HEK293 (cell line): ENCODE data around the gene PGC.
A peak's percentile ranks its signal among the peaks of the same experiment; 100 is the strongest.

Experiments
- CTCF ChIA-PET: fragments of 350-600 bp; formaldehyde crosslinking; extraction: SDS; loops from one replicate; lab custom pipeline; 2021; ENCODE audit warnings: antibody characterized with exemption; lab: Yijun Ruan, JAX
- POLR2A ChIA-PET: fragments of 300-600 bp; formaldehyde crosslinking; extraction: SDS; loops from one replicate; lab custom pipeline; 2020; ENCODE audit warnings: antibody characterized with exemption, inconsistent platforms; lab: Yijun Ruan, JAX
- H3K27ac ChIP-seq: fragments of 200-500 bp; sonication (Bioruptor generic); 2 replicates; pipeline ENCODE4 v1.5.1; 2014; ENCODE audit warnings: low read depth, low read length, control low read depth, inconsistent platforms; ENCODE audit errors: extremely low read depth
- H3K36me3 ChIP-seq, 2 experiments: fragments of 200-500 bp in 1 of 2; sonication (Bioruptor generic) in 1 of 2; 1 replicate in 1 of 2; 2 replicates in 1 of 2; pipeline ENCODE4 v1.5.1; 2014 to 2017; ENCODE audit warnings: inconsistent platforms in 2 of 2, low read length in 2 of 2; ENCODE audit not compliant: control insufficient read depth in 2 of 2, insufficient read depth in 1 of 2
- H3K4me1 ChIP-seq: fragments of 200-500 bp; sonication (Bioruptor generic); 2 replicates; pipeline ENCODE4 v1.5.1; 2014; ENCODE audit warnings: mild to moderate bottlenecking, low read length, inconsistent platforms; ENCODE audit not compliant: control insufficient read depth, insufficient read depth
- H3K4me3 ChIP-seq: 2 replicates; pipeline ENCODE4 v1.5.1; 2011; ENCODE audit warnings: low read depth, mild to moderate bottlenecking, control low read depth, low read length, moderate library complexity
- H3K9me3 ChIP-seq: fragments of 200-500 bp; sonication (Bioruptor generic); 2 replicates; pipeline ENCODE4 v1.5.1; 2014; ENCODE audit warnings: low read depth, low read length, inconsistent platforms; ENCODE audit not compliant: control insufficient read depth, insufficient read depth
- AEBP2 ChIP-seq: fragments of 450-650 bp; formaldehyde crosslinking; IDR thresholded peaks from 2 replicates; pipeline ENCODE4 v1.5.1; 2016; ENCODE audit warnings: missing biosample characterization, missing genetic modification characterization, borderline replicate concordance
- EGR2 ChIP-seq: fragments of 450-650 bp; formaldehyde crosslinking; IDR thresholded peaks from 2 replicates; pipeline ENCODE4 v1.5.1; 2016; ENCODE audit warnings: low read depth, missing biosample characterization, missing genetic modification characterization
- FEZF1 ChIP-seq: fragments of 450-650 bp; formaldehyde crosslinking; IDR thresholded peaks from 2 replicates; pipeline ENCODE4 v1.5.1; 2016; ENCODE audit warnings: missing biosample characterization, missing genetic modification characterization
- OSR2 ChIP-seq: fragments of 450-650 bp; formaldehyde crosslinking; IDR thresholded peaks from 2 replicates; pipeline ENCODE4 v1.5.1; 2016; ENCODE audit warnings: missing biosample characterization, missing genetic modification characterization
- OVOL3 ChIP-seq: fragments of 450-650 bp; formaldehyde crosslinking; IDR thresholded peaks from 2 replicates; pipeline ENCODE4 v1.5.1; 2016; ENCODE audit warnings: missing biosample characterization, missing genetic modification characterization
- SCRT2 ChIP-seq: fragments of 450-650 bp; formaldehyde crosslinking; IDR thresholded peaks from 2 replicates; pipeline ENCODE4 v1.5.1; 2016; ENCODE audit warnings: missing biosample characterization, missing genetic modification characterization
- ZBTB20 ChIP-seq: fragments of 450-650 bp; formaldehyde crosslinking; IDR thresholded peaks from 2 replicates; pipeline ENCODE4 v1.5.1; 2016; ENCODE audit warnings: missing biosample characterization, missing genetic modification characterization
- ZNF114 ChIP-seq: fragments of 450-650 bp; formaldehyde crosslinking; IDR thresholded peaks from 2 replicates; pipeline ENCODE4 v1.5.0; 2017; ENCODE audit warnings: missing biosample characterization, missing genetic modification characterization
- ZNF169 ChIP-seq: fragments of 450-650 bp; formaldehyde crosslinking; IDR thresholded peaks from 2 replicates; pipeline ENCODE4 v1.5.1; 2016; ENCODE audit warnings: missing biosample characterization, missing genetic modification characterization
- ZNF2 ChIP-seq: fragments of 450-650 bp; formaldehyde crosslinking; IDR thresholded peaks from 2 replicates; pipeline ENCODE4 v1.5.1; 2016; ENCODE audit warnings: missing biosample characterization, missing genetic modification characterization
- ZNF202 ChIP-seq: fragments of 450-650 bp; formaldehyde crosslinking; IDR thresholded peaks from 2 replicates; pipeline ENCODE4 v1.5.1; 2016; ENCODE audit warnings: missing biosample characterization, missing genetic modification characterization, borderline replicate concordance
- ZNF274 ChIP-seq, 2 experiments: fragments of 200-500 bp in 1 of 2; fragments of 450-650 bp in 1 of 2; sonication (Bioruptor generic) in 1 of 2; formaldehyde crosslinking in 1 of 2; IDR thresholded peaks; 2 replicates each; pipeline versions ENCODE4 v1.5.1 to v1.6.1; 2014 to 2016; ENCODE audit warnings: borderline replicate concordance in 1 of 2, inconsistent platforms in 1 of 2, low read length in 1 of 2, missing biosample characterization in 1 of 2, missing genetic modification characterization in 1 of 2
- ZNF335 ChIP-seq: fragments of 450-650 bp; formaldehyde crosslinking; conservative IDR thresholded peaks from 2 replicates; pipeline ENCODE4 v1.5.1; 2016; ENCODE audit warnings: missing biosample characterization, missing genetic modification characterization
- ZNF433 ChIP-seq: fragments of 450-650 bp; formaldehyde crosslinking; IDR thresholded peaks from 2 replicates; pipeline ENCODE4 v1.5.1; 2016; ENCODE audit warnings: missing biosample characterization, missing genetic modification characterization, low read depth
- ZNF558 ChIP-seq: fragments of 450-650 bp; formaldehyde crosslinking; IDR thresholded peaks from 2 replicates; pipeline ENCODE4 v1.5.1; 2016; ENCODE audit warnings: missing biosample characterization, missing genetic modification characterization
- ZNF560 ChIP-seq: fragments of 450-650 bp; formaldehyde crosslinking; IDR thresholded peaks from 2 replicates; pipeline ENCODE4 v1.5.1; 2017; ENCODE audit warnings: missing biosample characterization, missing genetic modification characterization, borderline replicate concordance
- ZNF580 ChIP-seq: fragments of 450-650 bp; formaldehyde crosslinking; IDR thresholded peaks from 2 replicates; pipeline ENCODE4 v1.5.1; 2016; ENCODE audit warnings: missing biosample characterization, missing genetic modification characterization
- ZNF610 ChIP-seq: fragments of 450-650 bp; formaldehyde crosslinking; IDR thresholded peaks from 2 replicates; pipeline ENCODE4 v1.5.1; 2016; ENCODE audit warnings: missing biosample characterization, missing genetic modification characterization, borderline replicate concordance
- ZNF629 ChIP-seq: fragments of 450-650 bp; formaldehyde crosslinking; IDR thresholded peaks from 2 replicates; pipeline ENCODE4 v1.5.1; 2017; ENCODE audit warnings: missing biosample characterization, missing genetic modification characterization
- ZNF645 ChIP-seq: fragments of 450-650 bp; formaldehyde crosslinking; IDR thresholded peaks from 2 replicates; pipeline ENCODE4; 2016; ENCODE audit warnings: missing biosample characterization, missing genetic modification characterization
- ZNF768 ChIP-seq: fragments of 450-650 bp; formaldehyde crosslinking; IDR thresholded peaks from 2 replicates; pipeline ENCODE4 v1.5.1; 2018; ENCODE audit warnings: missing biosample characterization, mild to moderate bottlenecking, missing genetic modification characterization
- ZNF777 ChIP-seq: fragments of 450-650 bp; formaldehyde crosslinking; IDR thresholded peaks from 2 replicates; pipeline ENCODE4 v1.5.1; 2017; ENCODE audit warnings: missing biosample characterization, missing genetic modification characterization, borderline replicate concordance
- ZSCAN4 ChIP-seq: fragments of 450-650 bp; formaldehyde crosslinking; IDR thresholded peaks from 2 replicates; pipeline ENCODE4 v1.5.1; 2017; ENCODE audit warnings: missing biosample characterization, missing genetic modification characterization

PGC gene

GRCh38 chr6:41763470-41763869 lies 16.3 kb upstream of the PGC start (continued):
- no peak for TF ChIP-seq AEBP2 (tag by site-specific recombination)
- TF ChIP-seq SCRT2 (tag by site-specific recombination): no peak
- TF ChIP-seq ZNF645: no peak
- TF ChIP-seq ZNF580 (tag by site-specific recombination): 0 out of 2 replicates have a peak, but pooled peaks have one; percentile 50
- TF ChIP-seq ZNF777: no peak
- TF ChIP-seq ZNF202 (tag by site-specific recombination): no peak
- TF ChIP-seq FEZF1 (tag by site-specific recombination): no peak
- TF ChIP-seq EGR2 (tag by site-specific recombination): peak; percentile 91
- no peak for TF ChIP-seq ZNF610 (tag by site-specific recombination)
- no peak for TF ChIP-seq ZNF2
- peak; percentile 83; the same call in 1 of the 2 replicates for TF ChIP-seq ZNF768 (tag by site-specific recombination)
- TF ChIP-seq OSR2: 0 out of 2 replicates have a peak, but pooled peaks have one; percentile 24
- no peak for TF ChIP-seq ZSCAN4 (tag by site-specific recombination)
- TF ChIP-seq ZNF274 (IDR thresholded peaks at IDR 0.05; ENCODE audit: low read length): no peak
- TF ChIP-seq ZNF274 (tag by site-specific recombination; IDR thresholded peaks at IDR 0.05; ENCODE audit: borderline replicate concordance): no peak

- Histone ChIP-seq H3K4me1 (no peaks in the 10 kb centered on the region), H3K9me3 (no peaks in the 10 kb centered on the region), H3K4me3 (no peak overlapping the region), H3K27ac (no peak overlapping the region), H3K36me3 (no peaks in the 10 kb centered on the region)
- ChIA-PET CTCF (interaction anchor here (0.6 kb wide), 1 partner anchor 19 kb away, joined by 3 read pairs; no protein-coding TSS in a partner anchor), POLR2A (no interaction called here)
- TF ChIP-seq OVOL3 (tag by site-specific recombination) (no peak), ZNF629 (tag by site-specific recombination) (no peak), ZNF558 (tag by site-specific recombination) (no peak), ZNF335 (no peak), ZNF433 (tag by site-specific recombination) (no peak), ZNF560 (tag by site-specific recombination) (no peak), ZNF169 (tag by site-specific recombination) (no peak), ZNF768 (tag by site-specific recombination) (no peak), ZNF114 (no peak), ZBTB20 (no peak)
These were observed 12.8 kb upstream of the PGC start for GRCh38 chr6:41759905-41760579.
